T-helper 22 cell (primary cell): Measurements from ENCODE around the gene IL34.
"Not testable (repeated sequence)": the region's sequence is repeated elsewhere in the genome, so short reads cannot be mapped to it uniquely, and the experiment has no call there.

ENCODE experiments used
- DNase-seq: peaks from one replicate; pipeline ENCODE4 v3.0.0-alpha.2; 2020; ENCODE audit warnings: low read depth

IL34 gene

DNA sequence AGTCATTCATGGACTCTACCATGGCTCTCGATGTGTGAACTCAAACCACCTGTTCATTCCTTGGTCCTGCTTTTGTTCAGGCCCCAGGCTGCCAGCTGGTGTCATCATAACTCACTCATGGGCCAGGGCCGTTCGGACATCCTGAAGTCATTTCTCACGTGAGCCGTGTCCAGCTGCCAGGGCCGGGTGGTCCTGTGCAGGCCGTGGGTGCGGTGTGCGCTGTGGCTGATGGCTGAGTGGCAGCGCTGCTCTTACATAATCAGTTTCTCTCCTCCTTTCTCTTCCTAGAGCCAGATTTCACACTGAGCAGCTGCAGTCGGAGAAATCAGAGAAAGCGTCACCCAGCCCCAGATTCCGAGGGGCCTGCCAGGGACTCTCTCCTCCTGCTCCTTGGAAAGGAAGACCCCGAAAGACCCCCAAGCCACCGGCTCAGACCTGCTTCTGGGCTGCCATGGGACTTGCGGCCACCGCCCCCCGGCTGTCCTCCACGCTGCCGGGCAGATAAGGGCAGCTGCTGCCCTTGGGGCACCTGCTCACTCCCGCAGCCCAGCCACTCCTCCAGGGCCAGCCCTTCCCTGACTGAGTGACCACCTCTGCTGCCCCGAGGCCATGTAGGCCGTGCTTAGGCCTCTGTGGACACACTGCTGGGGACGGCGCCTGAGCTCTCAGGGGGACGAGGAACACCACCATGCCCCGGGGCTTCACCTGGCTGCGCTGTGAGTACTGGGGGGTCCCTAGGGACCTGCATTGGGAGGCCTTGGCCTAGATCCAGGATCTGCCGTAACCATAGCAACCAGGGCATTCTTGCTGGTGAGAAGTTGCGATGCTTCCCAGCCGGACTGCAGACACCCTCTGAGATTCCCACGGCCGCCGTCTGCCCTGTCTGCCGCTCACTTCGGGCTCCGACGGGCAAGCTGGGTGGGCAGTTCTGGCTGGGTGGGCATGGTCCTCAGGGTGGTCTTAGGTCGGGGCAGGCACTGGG is at the start of gene IL34:
TSS of gene IL34 (plus strand) at position 300 of the 982 bp plus-strand sequence. CDS start at position 689, 389 bp downstream.
- no peak for DNase-seq

DNA sequence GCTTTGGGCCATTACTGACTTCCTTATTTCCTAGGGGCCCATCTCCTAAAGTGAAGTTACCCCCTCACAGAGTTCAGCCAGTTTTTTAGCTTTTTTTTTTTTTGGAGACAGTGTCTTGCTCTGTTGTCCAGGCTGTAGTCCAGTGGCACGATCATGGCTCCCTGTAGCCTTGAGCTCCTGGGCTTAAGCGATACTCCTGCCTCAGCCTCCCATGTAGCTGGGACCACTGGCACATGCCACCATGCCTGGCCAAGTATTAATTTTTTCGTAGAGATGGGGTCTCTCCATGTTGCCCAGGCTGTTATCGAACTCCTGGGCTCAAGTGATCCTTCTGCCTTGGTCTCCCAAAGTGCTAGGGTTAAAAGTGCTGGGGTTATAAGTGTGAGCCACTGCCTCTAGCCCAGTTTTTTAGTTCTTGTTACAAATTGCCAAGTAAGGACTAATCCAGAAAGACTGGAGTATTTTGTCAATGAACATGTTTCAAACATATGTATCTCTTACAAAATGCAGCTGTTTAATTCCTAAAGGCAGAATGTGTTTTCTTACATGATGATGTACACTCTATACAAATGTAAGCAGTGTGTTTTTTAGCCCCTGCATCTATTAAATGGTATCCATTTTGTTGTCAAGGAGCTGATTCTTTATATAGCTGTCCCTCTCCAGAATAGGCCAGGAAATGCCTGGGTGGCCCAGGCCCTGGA is 49.1 kb upstream of the IL34 start:
- DNase-seq, result no peak

DNA sequence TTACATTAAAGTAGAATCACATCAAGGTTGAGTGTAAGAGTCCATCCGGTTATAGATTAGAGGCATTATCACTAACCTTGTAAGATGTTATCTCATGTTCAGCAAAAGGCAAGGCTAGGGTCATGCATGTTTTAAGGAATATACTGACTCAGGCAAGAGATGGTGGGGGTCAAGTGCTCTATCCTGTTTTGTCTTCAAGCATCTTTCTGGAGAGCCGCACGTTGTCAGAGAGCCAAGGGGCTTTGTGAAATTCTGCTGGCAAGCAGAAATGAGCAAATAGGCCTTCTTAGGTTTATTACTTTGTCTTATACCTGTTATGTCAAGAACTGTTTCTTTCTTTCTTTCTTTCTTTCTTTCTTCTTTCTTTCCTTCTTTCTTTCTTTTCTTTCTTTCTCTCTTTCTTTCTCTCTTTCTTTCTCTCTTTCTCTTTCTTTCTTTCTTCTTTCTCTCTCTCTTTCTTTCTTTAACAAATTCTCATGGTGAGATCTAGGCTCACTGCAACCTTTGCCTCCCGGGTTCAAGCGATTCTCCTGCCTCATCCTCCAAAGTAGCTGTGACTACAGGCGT is 47.3 kb upstream of the IL34 start:
- no peak for DNase-seq

DNA sequence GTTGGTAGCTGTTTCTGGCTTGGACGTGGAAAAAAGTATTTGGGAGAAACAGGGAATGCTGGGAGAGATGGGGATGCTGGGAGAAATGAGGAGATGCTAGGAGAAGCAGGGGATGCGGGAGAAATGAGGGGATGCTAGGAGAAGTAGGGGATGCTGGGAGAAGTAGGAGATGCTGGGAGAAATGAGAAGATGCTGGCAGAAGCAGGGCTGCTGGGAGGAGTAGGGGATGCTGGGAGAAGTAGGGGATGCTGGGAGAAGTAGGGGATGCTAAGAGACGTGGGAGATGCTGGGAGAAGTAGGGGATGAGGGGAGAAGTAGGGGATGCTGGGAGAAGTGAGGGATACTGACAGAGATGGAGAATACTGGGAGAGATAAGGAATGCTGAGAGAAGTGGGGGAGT is 45.6 kb upstream of the IL34 start:
- no peak for DNase-seq

DNA sequence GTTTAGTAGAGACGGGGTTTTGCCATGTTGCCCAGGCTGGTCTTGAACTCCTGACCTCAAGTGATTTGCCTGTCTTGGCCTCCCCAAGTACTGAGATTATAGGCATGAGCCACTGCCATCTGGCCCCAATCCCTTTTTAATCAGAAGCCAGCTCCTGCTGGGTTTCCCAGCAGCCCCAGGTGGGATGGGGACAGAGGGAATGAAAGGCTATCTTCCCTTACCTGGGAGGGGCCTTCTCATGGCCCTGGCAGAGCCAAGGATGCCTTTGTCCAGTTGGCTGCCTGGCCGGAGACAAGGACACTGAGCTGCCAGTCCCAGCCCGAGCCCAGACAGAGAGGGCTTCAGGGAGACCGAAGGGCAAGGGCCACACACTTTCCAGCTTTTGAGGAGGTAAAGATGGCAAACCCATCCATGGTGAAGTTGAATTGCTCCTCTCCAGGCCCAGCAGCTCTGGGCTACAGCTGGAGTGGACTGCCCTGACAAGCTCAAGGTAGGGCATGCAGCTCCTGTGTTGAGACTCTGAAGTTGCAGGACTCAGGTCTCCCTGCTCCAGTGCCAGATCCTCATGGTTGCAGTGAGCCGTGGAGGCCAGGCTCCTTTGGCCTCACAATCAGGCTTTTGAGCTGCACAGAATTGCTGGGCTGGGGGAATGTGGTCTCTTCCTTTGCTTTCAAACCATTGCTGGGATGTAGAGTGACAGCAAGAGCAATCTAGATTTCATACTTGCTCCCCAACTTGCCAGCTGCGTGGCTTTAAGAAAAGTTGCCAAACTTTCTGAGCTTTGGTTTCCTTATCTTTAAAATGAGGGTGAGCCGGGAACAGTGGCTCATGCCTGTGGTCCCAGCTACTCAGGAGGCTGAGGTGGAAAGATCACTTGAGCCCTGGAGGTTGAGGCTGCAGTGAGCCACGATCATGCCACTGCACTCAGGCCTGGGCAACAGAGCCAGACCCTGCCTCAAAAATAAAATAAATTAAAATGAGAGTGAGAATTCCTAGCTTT is 44.5 kb upstream of the IL34 start:
- DNase-seq, result no peak

DNA sequence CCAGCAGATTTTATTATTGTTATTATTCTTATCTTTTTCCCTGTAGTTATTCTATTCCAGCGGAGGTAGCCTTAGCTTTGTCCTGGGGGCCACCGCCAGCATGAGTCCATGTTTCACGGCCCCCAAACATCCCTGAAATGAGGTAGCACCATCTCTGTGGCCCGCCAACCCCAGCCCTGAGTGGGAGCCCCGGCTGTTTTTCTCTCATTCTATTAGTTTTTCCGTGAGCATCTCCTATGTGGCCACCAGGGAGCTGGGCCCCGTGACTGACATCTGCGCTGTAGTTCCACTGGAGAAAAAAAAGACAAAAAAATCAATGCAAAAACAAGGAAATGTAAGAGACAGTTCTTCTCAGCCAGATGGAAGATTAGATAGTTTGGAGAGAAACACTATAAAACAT is 43.5 kb upstream of the IL34 start:
- DNase-seq, result no peak

DNA sequence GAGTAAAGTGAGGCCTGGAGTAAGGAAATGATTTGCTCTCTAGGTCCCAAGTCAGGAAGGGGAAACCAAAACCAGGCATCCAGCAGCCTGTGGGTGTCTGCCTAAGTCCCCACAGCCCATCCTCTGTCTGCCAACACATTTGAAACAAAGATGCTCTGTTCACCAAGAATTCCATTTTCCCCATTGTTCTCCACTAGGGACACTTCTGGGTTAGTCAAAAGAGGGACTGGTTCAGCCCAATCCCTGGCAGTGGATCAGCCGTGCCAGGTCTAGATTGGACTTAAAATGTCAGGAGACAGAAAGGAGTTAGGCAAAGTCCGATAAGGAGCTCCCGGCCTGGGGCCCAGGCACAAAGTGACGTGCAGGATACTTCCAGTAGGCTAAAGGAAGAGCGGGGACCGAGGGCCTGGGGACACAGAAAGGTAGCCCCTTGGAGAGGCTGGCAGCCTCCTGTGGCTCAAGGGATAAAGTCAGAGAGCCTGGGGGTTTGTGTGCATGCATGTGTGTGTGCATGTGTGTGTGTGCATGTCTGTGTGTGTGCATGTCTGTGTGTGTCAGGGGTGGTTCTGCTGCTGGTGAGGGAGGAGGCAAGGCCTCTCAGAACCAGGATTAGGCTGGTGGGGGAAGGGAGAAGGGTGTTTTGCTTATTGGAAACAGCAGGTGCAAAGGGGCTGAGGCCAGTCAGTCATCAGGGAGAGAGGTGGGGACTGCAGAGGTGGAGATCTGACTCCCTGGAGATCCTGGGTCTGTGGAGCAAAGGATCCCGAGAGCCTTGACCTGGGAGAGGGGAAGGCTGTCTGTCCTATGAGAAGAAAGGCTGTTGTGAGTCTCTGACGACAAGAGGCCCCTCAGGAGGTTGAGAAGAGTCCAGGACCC is 41.7 kb upstream of the IL34 start:
- no peak for DNase-seq

DNA sequence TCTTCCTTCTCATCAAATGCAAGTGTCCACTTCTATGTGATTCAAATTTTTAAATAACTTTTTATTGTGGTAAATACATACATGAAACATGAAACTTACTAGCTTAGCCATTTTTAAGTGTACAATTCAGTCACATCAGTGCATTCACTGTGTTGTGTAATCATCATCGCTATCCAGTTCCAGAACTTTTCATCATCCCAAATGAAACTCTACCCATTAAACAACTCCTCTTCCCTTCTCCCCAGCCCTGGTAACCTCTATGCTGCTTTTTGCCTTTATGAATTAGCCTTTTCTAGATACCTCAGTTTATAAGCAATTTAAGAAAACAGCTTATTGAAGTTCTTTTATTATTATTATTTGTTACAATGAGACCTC is 41.1 kb upstream of the IL34 start:
- no peak for DNase-seq

DNA sequence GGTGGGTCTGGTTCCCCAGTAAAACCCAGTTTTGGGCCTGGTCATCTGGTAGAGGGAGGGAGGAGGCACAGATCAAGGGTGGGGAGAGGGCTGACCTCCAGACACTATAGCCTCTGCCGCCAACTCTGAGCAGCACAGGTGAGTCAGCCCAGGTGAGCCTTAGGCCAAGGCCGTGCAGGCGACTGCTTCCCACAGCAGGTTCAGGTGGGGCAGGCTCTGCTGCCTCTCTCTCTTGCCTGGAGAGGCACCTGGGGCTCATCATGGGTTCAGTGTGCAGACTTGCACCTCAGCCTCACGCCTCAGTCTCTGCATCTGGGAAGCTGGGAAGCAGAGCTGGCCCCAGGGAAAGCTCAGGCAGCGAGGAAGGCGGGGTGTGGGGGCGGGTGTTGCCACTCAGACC is 37.8 kb upstream of the IL34 start:
- no peak for DNase-seq

DNA sequence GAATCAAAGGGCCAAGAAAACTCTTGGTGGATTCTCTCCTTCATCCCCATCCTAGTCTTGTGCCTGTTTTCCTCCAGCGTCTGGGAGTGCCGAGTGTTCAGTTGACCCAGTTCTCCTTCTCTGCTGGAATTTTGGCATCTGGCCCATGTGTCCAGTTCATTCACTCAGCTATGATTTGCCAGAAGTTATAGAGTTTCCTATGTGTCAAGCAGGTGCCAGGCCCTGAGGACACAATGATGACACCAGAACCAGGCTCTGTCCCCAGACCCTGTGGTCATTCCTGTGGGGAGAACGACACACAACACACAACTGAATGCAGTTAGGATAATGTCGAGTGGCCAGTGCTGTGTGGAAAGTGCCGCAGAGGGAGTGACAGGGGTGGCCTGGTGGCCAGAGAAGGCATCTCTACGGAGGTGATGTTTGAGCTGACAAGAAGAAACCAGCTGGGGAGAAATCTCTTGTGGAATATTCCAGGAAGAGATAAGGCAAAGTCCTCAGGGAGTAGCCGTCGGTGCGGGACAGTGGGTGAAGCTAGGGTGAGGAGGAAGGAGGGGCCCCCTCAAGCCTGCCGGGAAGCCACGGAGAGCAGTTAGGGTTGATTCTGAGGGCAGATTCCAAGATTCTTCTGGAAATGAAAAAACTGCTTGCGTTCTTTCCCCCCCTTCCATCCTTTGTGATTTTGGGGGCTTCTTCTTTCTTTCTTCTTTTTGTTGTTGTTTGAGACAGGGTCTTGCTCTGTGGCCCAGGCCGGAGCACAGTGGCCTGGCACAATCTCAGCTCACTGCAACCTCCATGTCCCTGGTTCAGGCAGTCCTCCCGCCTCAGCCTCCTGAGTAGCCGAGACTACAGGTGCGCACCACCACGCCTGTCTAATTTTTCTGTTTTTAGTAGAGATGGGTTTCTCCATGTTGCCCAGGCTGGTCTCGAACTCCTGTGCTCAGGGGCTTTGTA is 35.8 kb upstream of the IL34 start:
- no peak for DNase-seq

DNA sequence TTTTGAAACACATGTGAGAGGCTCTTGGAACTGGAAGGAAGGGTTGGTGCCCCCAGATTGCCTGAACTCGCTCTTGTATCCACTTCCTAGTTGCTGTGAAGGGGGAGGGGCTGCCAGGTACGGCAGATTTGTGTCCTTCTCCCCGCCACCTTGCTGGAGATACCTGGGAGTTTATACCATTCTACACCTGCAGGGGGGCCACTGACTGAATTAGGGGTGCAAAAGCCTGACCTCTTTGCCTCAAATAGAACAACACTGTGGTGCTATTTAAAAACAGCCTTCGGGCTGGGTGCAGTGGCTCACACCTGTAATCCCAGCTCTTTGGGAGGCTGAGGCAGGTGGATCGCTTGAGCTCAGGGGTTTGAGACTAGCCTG is 35.1 kb upstream of the IL34 start:
- no peak for DNase-seq

DNA sequence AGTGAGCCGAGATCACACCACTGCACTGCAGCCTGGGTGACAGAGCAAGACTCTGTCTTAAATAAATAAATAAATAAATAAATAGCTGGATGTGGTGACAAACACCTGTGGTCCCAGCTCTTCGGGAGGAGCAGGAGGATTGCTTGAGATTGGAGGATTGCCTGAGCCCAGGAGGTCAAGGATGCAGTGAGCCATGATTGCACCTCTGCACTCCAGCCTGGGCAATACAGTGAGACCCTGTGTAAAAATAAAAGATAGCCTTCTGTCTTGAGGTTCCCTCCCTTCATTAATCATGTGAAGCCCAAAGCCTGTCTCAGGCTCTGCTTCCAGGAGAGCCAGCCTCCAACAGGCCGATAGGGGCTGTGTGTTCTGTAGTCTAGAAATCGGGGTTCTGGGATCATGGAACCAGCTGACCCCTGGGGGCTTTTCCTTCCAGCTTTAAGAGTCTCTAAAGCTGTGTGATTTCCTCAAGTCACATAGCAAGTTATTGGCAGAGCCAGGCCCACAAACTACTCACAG is 34.5 kb upstream of the IL34 start:
- DNase-seq, result no peak

DNA sequence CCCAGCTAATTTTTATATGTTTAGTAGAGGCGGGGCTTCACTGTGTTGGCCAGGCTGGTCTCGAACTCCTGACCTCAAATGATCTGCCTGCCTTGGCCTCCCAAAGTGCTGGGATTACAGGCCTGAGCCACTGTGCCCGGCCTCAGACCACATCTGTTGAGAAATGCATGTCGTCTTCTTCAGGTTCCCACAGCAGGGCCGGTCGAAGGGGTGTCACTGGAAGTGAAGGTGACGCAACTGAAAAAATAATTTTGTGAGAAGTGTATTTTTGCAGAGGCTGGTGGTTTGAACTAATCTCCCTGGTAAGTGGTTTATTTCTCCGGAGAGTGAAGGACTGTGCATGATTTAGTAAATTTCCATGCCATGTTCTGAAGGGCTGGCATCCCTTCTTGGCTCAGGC is 33.4 kb upstream of the IL34 start:
- no peak for DNase-seq

DNA sequence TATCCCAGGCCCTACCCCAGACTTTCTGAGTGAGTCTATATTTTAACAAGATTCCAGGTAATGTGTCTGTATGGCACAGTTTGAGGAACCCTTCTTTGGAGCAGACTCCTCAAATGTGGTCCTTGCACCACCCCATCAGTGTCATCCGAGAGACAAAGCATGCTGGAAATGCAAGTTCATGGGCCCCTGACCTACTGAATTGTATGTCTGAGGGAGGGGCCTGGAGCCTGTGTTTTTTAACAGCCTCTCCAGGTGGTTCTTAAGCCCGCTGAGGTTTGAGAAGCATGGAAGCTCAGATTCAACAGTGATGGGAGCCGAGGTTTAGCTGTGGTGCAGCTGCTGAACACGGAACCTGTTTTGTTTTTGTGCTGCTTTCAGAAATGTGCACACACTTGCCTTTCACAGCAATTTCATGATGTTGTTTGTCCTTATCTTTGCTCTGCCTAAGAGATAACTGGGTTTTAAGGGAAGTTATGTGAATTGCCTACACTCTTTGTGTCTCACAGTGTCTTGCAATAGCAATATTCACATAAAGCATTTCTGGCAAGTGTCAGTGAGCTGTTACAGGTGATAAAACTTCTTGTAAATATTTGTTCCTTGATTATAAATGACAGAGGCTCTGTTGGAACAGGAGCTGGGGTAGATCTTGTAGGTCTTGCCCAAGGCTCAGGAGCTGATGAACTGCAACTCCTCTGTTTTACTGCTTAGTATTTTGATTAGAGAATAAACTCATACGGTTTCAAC is 32.0 kb upstream of the IL34 start:
- no peak for DNase-seq

DNA sequence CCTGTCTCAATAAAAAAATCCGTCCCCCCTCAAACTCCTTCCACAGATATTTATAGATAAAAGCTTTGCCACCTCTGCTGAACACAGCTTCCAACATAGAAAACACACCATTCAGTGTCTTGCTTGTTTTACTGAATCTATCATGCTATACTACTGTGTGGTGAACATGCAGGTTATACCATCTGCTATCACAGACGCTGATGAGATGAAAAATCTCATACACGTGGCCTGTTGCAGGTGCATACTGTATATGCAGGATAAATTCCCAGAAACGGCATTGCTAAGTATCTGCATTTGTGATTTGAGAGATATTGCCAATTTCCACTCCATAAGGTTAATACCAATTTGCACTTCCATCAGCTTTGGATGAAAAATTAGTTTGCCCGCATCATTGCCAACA is 30.4 kb upstream of the IL34 start:
- DNase-seq, result no peak

DNA sequence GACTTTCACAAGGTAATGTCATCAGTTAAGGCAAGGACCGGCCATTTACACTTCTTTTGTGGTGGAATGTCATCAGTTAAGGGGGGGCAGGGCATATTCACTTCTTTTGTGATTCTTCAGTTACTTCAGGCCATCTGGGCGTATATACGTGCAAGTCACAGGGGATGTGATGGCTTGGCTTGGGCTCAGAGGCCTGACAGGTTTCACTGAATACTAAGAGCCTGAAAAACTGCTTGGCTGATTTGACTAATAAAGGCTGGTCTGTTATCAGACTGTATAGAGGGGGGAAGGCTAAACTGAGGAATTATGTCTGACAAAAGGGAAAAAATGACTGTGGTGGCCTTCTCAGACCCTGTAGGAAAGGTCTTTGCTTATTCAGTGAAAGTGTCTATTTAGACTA is 24.5 kb upstream of the IL34 start:
- DNase-seq, result not testable (repeated sequence)

DNA sequence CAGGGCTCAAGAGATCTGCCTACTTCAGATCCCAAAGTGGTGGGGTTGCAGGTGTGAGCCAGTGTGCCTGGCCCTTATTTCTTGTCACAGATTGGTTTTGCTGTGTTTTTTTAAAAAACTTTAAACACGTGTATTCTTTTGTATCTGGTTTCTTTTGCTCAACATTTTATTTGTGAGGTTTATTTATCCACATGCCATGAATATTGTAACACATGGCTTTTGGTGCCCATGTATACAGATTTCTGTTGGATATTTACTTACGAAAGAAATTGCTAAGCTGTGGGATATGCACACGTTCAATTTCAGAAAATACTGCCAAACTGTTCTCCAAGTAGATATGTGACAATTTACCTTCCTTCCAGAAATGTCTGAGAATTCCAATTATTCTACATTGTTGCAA is 18.7 kb upstream of the IL34 start:
- DNase-seq, result no peak

DNA sequence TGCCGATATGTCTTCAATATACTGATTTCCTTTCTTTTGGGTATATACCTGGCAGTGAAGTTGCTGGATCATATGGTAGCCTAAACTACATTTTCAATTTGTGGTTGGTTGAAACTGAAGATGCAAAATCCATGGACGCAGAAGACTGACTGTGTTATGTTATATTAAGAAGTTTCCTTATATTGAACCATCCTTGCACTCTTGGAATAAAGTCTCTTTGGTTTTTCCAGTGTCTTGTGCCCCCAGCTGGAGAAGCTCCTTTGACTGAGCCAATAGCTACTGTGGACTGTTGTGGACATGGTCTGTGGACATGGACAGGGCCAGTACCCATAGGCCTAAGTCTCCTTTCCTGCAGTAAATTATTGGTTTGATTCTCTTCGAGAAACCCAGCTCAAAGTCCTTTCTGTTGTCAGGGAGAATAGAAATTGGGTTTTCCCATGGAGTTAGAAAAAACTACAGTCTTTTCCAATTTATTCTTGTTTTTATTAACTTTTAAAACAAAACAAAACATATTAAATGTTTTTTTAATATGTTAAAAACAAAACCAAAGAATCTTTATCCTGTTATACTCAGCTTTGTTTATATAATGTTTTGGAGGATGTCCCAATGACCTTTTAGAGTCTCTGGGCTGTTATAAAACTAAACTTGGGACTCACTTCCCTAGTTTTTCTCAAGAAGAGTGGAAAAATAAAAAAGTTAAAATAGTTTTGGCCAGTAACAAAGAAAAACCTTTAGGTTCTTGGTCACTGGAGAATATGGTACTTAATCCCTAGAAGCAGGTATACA is 15.2 kb upstream of the IL34 start:
- no peak for DNase-seq
